HepG2 (cell line): ENCODE results near the gene TBC1D20. TPM values are rescaled to one million over a fixed set of nuclear protein-coding genes. Genes with fewer than 3 reads are reported as not detected.

Experiments used
- CBX5 ChIP-seq: sonication (generic); formaldehyde crosslinking; IDR thresholded peaks from 2 replicates; pipeline ENCODE4 v1.4.0; 2020; ENCODE audit warnings: missing genetic modification reagents, borderline replicate concordance
- CEBPB ChIP-seq: IDR thresholded peaks from 2 replicates; pipeline ENCODE4 v1.6.1; 2011; ENCODE audit warnings: low read depth, low read length, improper control_type of control experiment, borderline replicate concordance
- DRAP1 ChIP-seq: IDR thresholded peaks from 2 replicates; pipeline ENCODE4 v1.6.1; 2016; ENCODE audit warnings: missing genetic modification reagents, missing compliant biosample characterization
- FOXA3 ChIP-seq: IDR thresholded peaks from 2 replicates; pipeline ENCODE4 v1.6.1; 2016; ENCODE audit warnings: missing genetic modification reagents, missing compliant biosample characterization
- GATA4 ChIP-seq: sonication (generic); IDR thresholded peaks from 2 replicates; pipeline ENCODE4 v1.6.1; 2016; ENCODE audit warnings: antibody characterized with exemption, low read depth, borderline replicate concordance
- MATR3 ChIP-seq: sonication (generic); formaldehyde crosslinking; IDR thresholded peaks from 2 replicates; pipeline ENCODE4 v1.4.0; 2020; ENCODE audit warnings: missing genetic modification reagents
- MTA1 ChIP-seq: sonication (generic); formaldehyde crosslinking; IDR thresholded peaks from 2 replicates; pipeline ENCODE4 v1.4.0; 2020; ENCODE audit warnings: missing genetic modification reagents, mild to moderate bottlenecking, borderline replicate concordance
- NFE2 ChIP-seq: sonication (generic); formaldehyde crosslinking; IDR thresholded peaks from 2 replicates; pipeline ENCODE4 v1.4.0; 2020; ENCODE audit warnings: missing genetic modification reagents
- PHB2 ChIP-seq: fragments of 450-650 bp; IDR thresholded peaks from 2 replicates; pipeline ENCODE4 v1.6.1; 2018; ENCODE audit not compliant: partially characterized antibody
- SIN3A ChIP-seq: IDR thresholded peaks from 2 replicates; pipeline ENCODE4 v1.6.1; 2011; ENCODE audit warnings: low read depth, mild to moderate bottlenecking, control low read depth, low read length, borderline replicate concordance
- SIN3B ChIP-seq: fragments of 150-350 bp; IDR thresholded peaks from 2 replicates; pipeline ENCODE4 v1.6.1; 2014; ENCODE audit warnings: low read length
- SNAPC2 ChIP-seq: sonication (generic); formaldehyde crosslinking; IDR thresholded peaks from 2 replicates; pipeline ENCODE4 v1.8.1; 2022; ENCODE audit warnings: mild to moderate bottlenecking, missing genetic modification reagents
- SRY ChIP-seq: sonication (generic); formaldehyde crosslinking; IDR thresholded peaks from 2 replicates; pipeline ENCODE4 v1.8.0; 2022; ENCODE audit warnings: mild to moderate bottlenecking, missing genetic modification reagents
- TEAD2 ChIP-seq: sonication (generic); formaldehyde crosslinking; IDR thresholded peaks from 2 replicates; pipeline ENCODE4 v1.9.0; 2021; ENCODE audit warnings: missing genetic modification reagents
- TP53 ChIP-seq: sonication (generic); formaldehyde crosslinking; conservative IDR thresholded peaks from 2 replicates; pipeline ENCODE4 v1.4.0; 2020; ENCODE audit warnings: missing genetic modification reagents
- ZFAT ChIP-seq: sonication (generic); formaldehyde crosslinking; conservative IDR thresholded peaks from 2 replicates; pipeline ENCODE4 v1.8.1; 2023; ENCODE audit warnings: missing genetic modification reagents, inconsistent platforms
- ZFYVE20 ChIP-seq: sonication (generic); formaldehyde crosslinking; IDR thresholded peaks from 2 replicates; pipeline ENCODE4 v1.8.0; 2023; ENCODE audit warnings: low read depth, mild to moderate bottlenecking, moderate library complexity, missing genetic modification reagents, borderline replicate concordance
- ZNF367 ChIP-seq: sonication (generic); formaldehyde crosslinking; IDR thresholded peaks from 2 replicates; pipeline ENCODE4 v1.4.0; 2020; ENCODE audit warnings: missing genetic modification reagents, borderline replicate concordance
- ZNF510 ChIP-seq: sonication (generic); formaldehyde crosslinking; IDR thresholded peaks from 2 replicates; pipeline ENCODE4 v1.4.0; 2020; ENCODE audit warnings: low read depth, mild to moderate bottlenecking, missing genetic modification reagents
- ZNF761 ChIP-seq: sonication (generic); formaldehyde crosslinking; conservative IDR thresholded peaks from 2 replicates; pipeline ENCODE4 v1.4.0; 2020; ENCODE audit warnings: mild to moderate bottlenecking, missing genetic modification reagents
- ZNF772 ChIP-seq: sonication (generic); formaldehyde crosslinking; IDR thresholded peaks from 2 replicates; pipeline ENCODE4 v1.5.0; 2020; ENCODE audit warnings: mild to moderate bottlenecking, missing genetic modification reagents
- ZNF788 ChIP-seq: sonication (generic); formaldehyde crosslinking; IDR thresholded peaks from 2 replicates; pipeline ENCODE4 v1.5.0; 2020; ENCODE audit warnings: mild to moderate bottlenecking, missing genetic modification reagents, borderline replicate concordance
- ZNF790 ChIP-seq: sonication (generic); formaldehyde crosslinking; IDR thresholded peaks from 2 replicates; pipeline ENCODE4 v1.8.0; 2022; ENCODE audit warnings: missing genetic modification reagents, mild to moderate bottlenecking, borderline replicate concordance
- polyA plus RNA-seq, 8 experiments: library from polyadenylated mRNA; depleted of rRNA in 3 of 8; stranded (reverse) in 7 of 8; unstranded in 1 of 8; fragments of >200 nt; fragmentation: Illumina TruSeq in 4 of 8; extraction: Trizol in 4 of 8; gene quantifications; 2 replicates each; pipeline versions ENCODE4 v1.2.1 to v1.2.3, GENCODE V29; 2011 to 2016; ENCODE audit warnings: low read depth in 4 of 8, missing spikeins in 1 of 8, mixed read lengths in 1 of 8; ENCODE audit not compliant: insufficient read depth in 1 of 8
- total RNA-seq, 5 experiments: library from RNA; depleted of rRNA; stranded (reverse); fragments of >200 nt; fragmentation: Illumina TruSeq; extraction: Trizol; gene quantifications; 2 replicates each; pipeline ENCODE4 v1.2.3, GENCODE V29; 2016; ENCODE audit warnings: low read depth in 1 of 5
- TF ChIP-seq, protein P1 (sequence below): sonication (generic); formaldehyde crosslinking; IDR thresholded peaks from 2 replicates; pipeline ENCODE4 v1.4.0; 2020; ENCODE audit warnings: missing genetic modification reagents
- TF ChIP-seq, protein P2 (sequence below): fragments of 450-650 bp; IDR thresholded peaks from 2 replicates; pipeline ENCODE4 v1.6.1; 2016
- TF ChIP-seq, protein P3 (sequence below): sonication (generic); formaldehyde crosslinking; IDR thresholded peaks from 2 replicates; pipeline ENCODE4 v1.4.0; 2020; ENCODE audit warnings: mild to moderate bottlenecking, low read depth, missing genetic modification reagents

TBC1D20 gene
- total and polyA plus RNA-seq, 2 of the 13 experiments (the other 11 are each of a cell fraction or from before 2014, with no cell fraction given), result 36.6 to 47.1 TPM

GRCh38 chr20:461254-462198 is 807 bp downstream of the TBC1D20 start (continued):
- TF ChIP-seq, protein P1, sequence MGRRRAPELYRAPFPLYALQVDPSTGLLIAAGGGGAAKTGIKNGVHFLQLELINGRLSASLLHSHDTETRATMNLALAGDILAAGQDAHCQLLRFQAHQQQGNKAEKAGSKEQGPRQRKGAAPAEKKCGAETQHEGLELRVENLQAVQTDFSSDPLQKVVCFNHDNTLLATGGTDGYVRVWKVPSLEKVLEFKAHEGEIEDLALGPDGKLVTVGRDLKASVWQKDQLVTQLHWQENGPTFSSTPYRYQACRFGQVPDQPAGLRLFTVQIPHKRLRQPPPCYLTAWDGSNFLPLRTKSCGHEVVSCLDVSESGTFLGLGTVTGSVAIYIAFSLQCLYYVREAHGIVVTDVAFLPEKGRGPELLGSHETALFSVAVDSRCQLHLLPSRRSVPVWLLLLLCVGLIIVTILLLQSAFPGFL, result no peak
- TF ChIP-seq SNAPC2 (CRISPR knock-in tag) (no peak), ZFAT (CRISPR knock-in tag) (no peak), CEBPB (peak; percentile 62), FOXA3 (CRISPR knock-in tag) (no peak), MTA1 (CRISPR knock-in tag) (0 out of 2 replicates have a peak, but pooled peaks have one; percentile 25), ZNF510 (CRISPR knock-in tag) (0 out of 2 replicates have a peak, but pooled peaks have one; percentile 15), SIN3A (no peak), DRAP1 (CRISPR knock-in tag) (no peak; the same call in 1 of the 2 replicates), NFE2 (no peak), SIN3B (no peak), ZNF367 (CRISPR knock-in tag) (no peak; the same call in 1 of the 2 replicates), TEAD2 (CRISPR knock-in tag) (no peak), ZNF761 (CRISPR knock-in tag) (peak; percentile 25; the same call in 1 of the 2 replicates), ZNF790 (CRISPR knock-in tag) (no peak), SRY (CRISPR knock-in tag) (no peak), ZNF788 (CRISPR knock-in tag) (no peak; the same call in 1 of the 2 replicates), PHB2 (no peak), TP53 (CRISPR knock-in tag) (peak; percentile 30; the same call in 1 of the 2 replicates), GATA4 (no peak), MATR3 (CRISPR knock-in tag) (no peak), CBX5 (CRISPR knock-in tag) (no peak), ZNF772 (CRISPR knock-in tag) (no peak), ZFYVE20 (CRISPR knock-in tag) (no peak)
- TF ChIP-seq, protein P2, sequence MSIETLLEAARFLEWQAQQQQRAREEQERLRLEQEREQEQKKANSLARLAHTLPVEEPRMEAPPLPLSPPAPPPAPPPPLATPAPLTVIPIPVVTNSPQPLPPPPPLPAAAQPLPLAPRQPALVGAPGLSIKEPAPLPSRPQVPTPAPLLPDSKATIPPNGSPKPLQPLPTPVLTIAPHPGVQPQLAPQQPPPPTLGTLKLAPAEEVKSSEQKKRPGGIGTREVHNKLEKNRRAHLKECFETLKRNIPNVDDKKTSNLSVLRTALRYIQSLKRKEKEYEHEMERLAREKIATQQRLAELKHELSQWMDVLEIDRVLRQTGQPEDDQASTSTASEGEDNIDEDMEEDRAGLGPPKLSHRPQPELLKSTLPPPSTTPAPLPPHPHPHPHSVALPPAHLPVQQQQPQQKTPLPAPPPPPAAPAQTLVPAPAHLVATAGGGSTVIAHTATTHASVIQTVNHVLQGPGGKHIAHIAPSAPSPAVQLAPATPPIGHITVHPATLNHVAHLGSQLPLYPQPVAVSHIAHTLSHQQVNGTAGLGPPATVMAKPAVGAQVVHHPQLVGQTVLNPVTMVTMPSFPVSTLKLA, result no peak
- TF ChIP-seq, protein P3, sequence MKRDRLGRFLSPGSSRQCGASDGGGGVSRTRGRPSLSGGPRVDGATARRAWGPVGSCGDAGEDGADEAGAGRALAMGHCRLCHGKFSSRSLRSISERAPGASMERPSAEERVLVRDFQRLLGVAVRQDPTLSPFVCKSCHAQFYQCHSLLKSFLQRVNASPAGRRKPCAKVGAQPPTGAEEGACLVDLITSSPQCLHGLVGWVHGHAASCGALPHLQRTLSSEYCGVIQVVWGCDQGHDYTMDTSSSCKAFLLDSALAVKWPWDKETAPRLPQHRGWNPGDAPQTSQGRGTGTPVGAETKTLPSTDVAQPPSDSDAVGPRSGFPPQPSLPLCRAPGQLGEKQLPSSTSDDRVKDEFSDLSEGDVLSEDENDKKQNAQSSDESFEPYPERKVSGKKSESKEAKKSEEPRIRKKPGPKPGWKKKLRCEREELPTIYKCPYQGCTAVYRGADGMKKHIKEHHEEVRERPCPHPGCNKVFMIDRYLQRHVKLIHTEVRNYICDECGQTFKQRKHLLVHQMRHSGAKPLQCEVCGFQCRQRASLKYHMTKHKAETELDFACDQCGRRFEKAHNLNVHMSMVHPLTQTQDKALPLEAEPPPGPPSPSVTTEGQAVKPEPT (CRISPR knock-in tag), result no peak
